ENCODE data around the gene TSHZ2. TPM values are rescaled to one million over a fixed set of nuclear protein-coding genes. Genes with fewer than 3 reads are reported as not detected.

Gene TSHZ2
- total RNA-seq, 1 donor from 2014 or later: 12.6 TPM

- Histone ChIP-seq H3K4me3 (no peak overlapping the region), H3K36me3 (no peaks in the 10 kb centered on the region), H3K27me3 (ENCODE audit: low read depth) (no peaks in the 10 kb centered on the region), H3K9me3 (no peaks in the 10 kb centered on the region), H3K4me1 (no peaks in the 10 kb centered on the region), H3K27ac (no peak overlapping the region)
- intact Hi-C loops (cut with DNase I): no loop called here
- ATAC-seq: no peak
- TF ChIP-seq CTCF (IDR thresholded peaks at IDR 0.05): no peak
- DNase-seq: no peak
Measured at GRCh38 chr20:53033176-53033575, 61.0 kb downstream of the TSHZ2 start.

- ATAC-seq (no peak), DNase-seq (no peak)
- Histone ChIP-seq H3K27me3 (ENCODE audit: low read depth) (no peaks in the 10 kb centered on the region), H3K36me3 (no peaks in the 10 kb centered on the region), H3K4me1 (no peaks in the 10 kb centered on the region), H3K27ac (no peak overlapping the region), H3K9me3 (no peaks in the 10 kb centered on the region), H3K4me3 (no peak overlapping the region)
- intact Hi-C loops (cut with DNase I): no loop called here
- no peak for TF ChIP-seq CTCF (IDR thresholded peaks at IDR 0.05)
Measured at GRCh38 chr20:53034899-53035298, 62.7 kb downstream of the TSHZ2 start.

- Histone ChIP-seq H3K9me3 (no peaks in the 10 kb centered on the region), H3K4me1 (no peaks in the 10 kb centered on the region), H3K27ac (no peak overlapping the region), H3K36me3 (no peaks in the 10 kb centered on the region), H3K27me3 (ENCODE audit: low read depth) (no peaks in the 10 kb centered on the region), H3K4me3 (no peak overlapping the region)
- no peak for ATAC-seq
- DNase-seq: no peak
- intact Hi-C loops (cut with DNase I): no loop called here
- TF ChIP-seq CTCF (IDR thresholded peaks at IDR 0.05): no peak
Measured at GRCh38 chr20:53036992-53037391, 64.8 kb downstream of the TSHZ2 start.

- no peaks in the 10 kb centered on the region for H3K27me3 ChIP-seq (ENCODE audit: low read depth)
- H3K27ac ChIP-seq: no peak overlapping the region
- H3K4me1 ChIP-seq: no peaks in the 10 kb centered on the region
- H3K4me3 ChIP-seq: no peak overlapping the region
- no peaks in the 10 kb centered on the region for H3K9me3 ChIP-seq
- DNase-seq: no peak
- no peak for TF ChIP-seq CTCF (IDR thresholded peaks at IDR 0.05)
- ATAC-seq: no peak
- intact Hi-C loops (cut with DNase I): no loop called here
- no peaks in the 10 kb centered on the region for H3K36me3 ChIP-seq
Measured at GRCh38 chr20:53037621-53038020, 65.5 kb downstream of the TSHZ2 start.

GRCh38 chr20:53038299-53038698 lies 66.1 kb downstream of the TSHZ2 start:
- H3K4me3 ChIP-seq: no peak overlapping the region
- intact Hi-C loops (cut with DNase I): no loop called here
- H3K9me3 ChIP-seq: no peaks in the 10 kb centered on the region
- no peaks in the 10 kb centered on the region for H3K27me3 ChIP-seq (ENCODE audit: low read depth)
- no peak for ATAC-seq
- no peak for DNase-seq
- no peaks in the 10 kb centered on the region for H3K36me3 ChIP-seq
- no peaks in the 10 kb centered on the region for H3K4me1 ChIP-seq
- H3K27ac ChIP-seq: no peak overlapping the region
- TF ChIP-seq CTCF (IDR thresholded peaks at IDR 0.05): no peak
